Measurements from ENCODE around the gene CACNA1I.

CACNA1I gene

GRCh38 chr22:39646398-39647063, 76.0 kb downstream of the CACNA1I start:
- no peak for TF ChIP-seq ZFX (IDR thresholded peaks at IDR 0.05)
- no peak for TF ChIP-seq CTCF (conservative IDR thresholded peaks at IDR 0.05)
- no peak overlapping the region for H3K27ac ChIP-seq

- no peak for TF ChIP-seq ZFX (IDR thresholded peaks at IDR 0.05)
- no peak for TF ChIP-seq CTCF (conservative IDR thresholded peaks at IDR 0.05)
- H3K27ac ChIP-seq = no peak overlapping the region
Observed at GRCh38 chr22:39647836-39648629, 77.5 kb downstream of the CACNA1I start.

- H3K27ac ChIP-seq = no peak overlapping the region
- TF ChIP-seq ZFX (IDR thresholded peaks at IDR 0.05) (no peak), CTCF (conservative IDR thresholded peaks at IDR 0.05) (no peak)
Observed at GRCh38 chr22:39648630-39648950, 78.0 kb downstream of the CACNA1I start.

- TF ChIP-seq CTCF (conservative IDR thresholded peaks at IDR 0.05) = no peak
- no peak for TF ChIP-seq ZFX (IDR thresholded peaks at IDR 0.05)
- H3K27ac ChIP-seq = no peak overlapping the region
Observed at GRCh38 chr22:39649500-39650089, 79.0 kb downstream of the CACNA1I start.

GRCh38 chr22:39651053-39651996, 80.8 kb downstream of the CACNA1I start:
- no peak overlapping the region for H3K27ac ChIP-seq
- no peak for TF ChIP-seq CTCF (conservative IDR thresholded peaks at IDR 0.05)
- TF ChIP-seq ZFX (IDR thresholded peaks at IDR 0.05) = no peak

- TF ChIP-seq CTCF (conservative IDR thresholded peaks at IDR 0.05) (no peak), ZFX (IDR thresholded peaks at IDR 0.05) (no peak)
- H3K27ac ChIP-seq = no peak overlapping the region
Observed at GRCh38 chr22:39652990-39653786, 82.6 kb downstream of the CACNA1I start.
